GM23338 (cell line): ENCODE results near the gene CDYL2. TPM values are rescaled to one million over a fixed set of nuclear protein-coding genes. Genes with fewer than 3 reads are reported as not detected.
A peak's percentile ranks its signal among the peaks of the same experiment; 100 is the strongest.

Source experiments
- ATAC-seq: fragments of 200-7000 bp; cut with Tn5 transposase; 3 replicates; pipeline ENCODE4 v1.9.1; 2020
- DNase-seq: peaks from one replicate; pipeline ENCODE4 v3.0.0-alpha.2; 2015; ENCODE audit warnings: low spot score
- H2AFZ ChIP-seq: fragments of 200-600 bp; sonication (generic); 2 replicates; pipeline ENCODE4 v1.8.0; 2016; ENCODE audit warnings: antibody characterized with exemption, mild to moderate bottlenecking, moderate library complexity
- H3F3A ChIP-seq: fragments of 200-600 bp; sonication (generic); replicated peaks from 2 replicates; pipeline ENCODE4 v1.8.0; 2017; ENCODE audit warnings: antibody characterized with exemption, mixed run types, low read depth
- H3K27ac ChIP-seq: fragments of 200-600 bp; sonication (generic); 2 replicates; pipeline ENCODE4 v1.6.1; 2016; ENCODE audit warnings: low read depth
- H3K27me3 ChIP-seq: fragments of 200-600 bp; sonication (generic); 2 replicates; pipeline ENCODE4 v1.8.0; 2016; ENCODE audit warnings: mild to moderate bottlenecking, mixed run types, moderate library complexity; ENCODE audit not compliant: insufficient read depth
- H3K36me3 ChIP-seq: fragments of 200-600 bp; sonication (generic); 2 replicates; pipeline ENCODE4 v1.8.0; 2016; ENCODE audit warnings: mild to moderate bottlenecking; ENCODE audit not compliant: insufficient read depth
- H3K4me1 ChIP-seq: fragments of 200-600 bp; sonication (generic); 2 replicates; pipeline ENCODE4 v1.8.0; 2016; ENCODE audit warnings: mild to moderate bottlenecking, moderate library complexity; ENCODE audit not compliant: insufficient read depth
- H3K4me2 ChIP-seq: fragments of 200-600 bp; sonication (generic); 2 replicates; pipeline ENCODE4 v1.7.1; 2017; ENCODE audit warnings: mixed run types
- H3K4me3 ChIP-seq: fragments of 200-600 bp; sonication (generic); 2 replicates; pipeline ENCODE4 v1.6.1; 2016; ENCODE audit warnings: mixed run types
- H3K79me2 ChIP-seq: fragments of 200-600 bp; sonication (generic); replicated peaks from 2 replicates; pipeline ENCODE4 v1.8.0; 2017; ENCODE audit warnings: mild to moderate bottlenecking; ENCODE audit not compliant: insufficient read depth
- H3K9me2 ChIP-seq: fragments of 200-600 bp; sonication (generic); 2 replicates; pipeline ENCODE4 v1.8.0; 2017; ENCODE audit not compliant: insufficient read depth
- H4K20me1 ChIP-seq: fragments of 200-600 bp; sonication (generic); replicated peaks from 2 replicates; pipeline ENCODE4 v1.8.0; 2017; ENCODE audit warnings: mild to moderate bottlenecking; ENCODE audit not compliant: insufficient read depth
- H3K27ac Mint-ChIP-seq: 2 replicates; pipeline ENCODE4 v1.8.0; 2020; ENCODE audit warnings: inconsistent platforms, mild to moderate bottlenecking, moderate library complexity, mixed read lengths
- H3K27me3 Mint-ChIP-seq: 3 replicates; pipeline ENCODE4 v1.8.0; 2022; ENCODE audit warnings: low read depth, mild to moderate bottlenecking, moderate library complexity, mixed read lengths, inconsistent platforms; ENCODE audit not compliant: insufficient read depth, poor library complexity
- H3K36me3 Mint-ChIP-seq: 3 replicates; pipeline ENCODE4 v1.8.0; 2021; ENCODE audit warnings: low read depth, mild to moderate bottlenecking, inconsistent platforms, moderate library complexity, mixed read lengths
- H3K4me1 Mint-ChIP-seq: 3 replicates; pipeline ENCODE4 v1.8.0; 2020; ENCODE audit warnings: mild to moderate bottlenecking, inconsistent platforms, mixed read lengths
- H3K4me3 Mint-ChIP-seq: 3 replicates; pipeline ENCODE4 v1.8.0; 2021; ENCODE audit warnings: moderate library complexity, mild to moderate bottlenecking, inconsistent platforms, mixed read lengths
- H3K9me3 Mint-ChIP-seq: 3 replicates; pipeline ENCODE4 v1.8.0; 2020; ENCODE audit warnings: moderate library complexity, mild to moderate bottlenecking, inconsistent platforms, mixed read lengths
- STAT1 ChIP-seq: IDR thresholded peaks from one replicate; pipeline ENCODE4 v1.6.1; 2016; ENCODE audit warnings: antibody characterized with exemption; ENCODE audit not compliant: unreplicated experiment
- long read RNA-seq: library from polyadenylated mRNA; unstranded; transcript quantifications from one replicate; pipeline ENCODE4 v2.0.0, GENCODE V29; 2020; ENCODE audit not compliant: unreplicated experiment
- polyA plus RNA-seq: library from polyadenylated mRNA; unstranded; fragments of >200 nt; fragmentation: Nextera tagmentation; extraction: Ambion mirVana; gene quantifications from 2 replicates; pipeline ENCODE4 v1.2.1, GENCODE V29; 2016
- total RNA-seq: library from RNA; depleted of rRNA; stranded (reverse); fragments of >200 nt; shearing (Covaris generic); gene quantifications from 2 replicates; pipeline ENCODE4 v1.2.3, GENCODE V29; 2014; rRNA removed
- TF ChIP-seq, protein P1 (sequence below): fragments of 250-450 bp; sonication (Bioruptor Pico); IDR thresholded peaks from 2 replicates; pipeline ENCODE4 v1.5.0; 2020; ENCODE audit warnings: mild to moderate bottlenecking, moderate library complexity

Gene CDYL2, protein sequence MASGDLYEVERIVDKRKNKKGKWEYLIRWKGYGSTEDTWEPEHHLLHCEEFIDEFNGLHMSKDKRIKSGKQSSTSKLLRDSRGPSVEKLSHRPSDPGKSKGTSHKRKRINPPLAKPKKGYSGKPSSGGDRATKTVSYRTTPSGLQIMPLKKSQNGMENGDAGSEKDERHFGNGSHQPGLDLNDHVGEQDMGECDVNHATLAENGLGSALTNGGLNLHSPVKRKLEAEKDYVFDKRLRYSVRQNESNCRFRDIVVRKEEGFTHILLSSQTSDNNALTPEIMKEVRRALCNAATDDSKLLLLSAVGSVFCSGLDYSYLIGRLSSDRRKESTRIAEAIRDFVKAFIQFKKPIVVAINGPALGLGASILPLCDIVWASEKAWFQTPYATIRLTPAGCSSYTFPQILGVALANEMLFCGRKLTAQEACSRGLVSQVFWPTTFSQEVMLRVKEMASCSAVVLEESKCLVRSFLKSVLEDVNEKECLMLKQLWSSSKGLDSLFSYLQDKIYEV
- 4.3 and 4.5 TPM in 2 replicates for total RNA-seq
- polyA plus RNA-seq = 0.82 and 0.90 TPM in 2 replicates
- long read RNA-seq = 0 reads

GRCh38 chr16:80804526-80805383 lies at the start of gene CDYL2:
Gene CDYL2 (minus strand): TSS chr16:80804598. CDS start chr16:80804173, 425 bp downstream.
- no peak for TF ChIP-seq STAT1
- TF ChIP-seq, protein P1, sequence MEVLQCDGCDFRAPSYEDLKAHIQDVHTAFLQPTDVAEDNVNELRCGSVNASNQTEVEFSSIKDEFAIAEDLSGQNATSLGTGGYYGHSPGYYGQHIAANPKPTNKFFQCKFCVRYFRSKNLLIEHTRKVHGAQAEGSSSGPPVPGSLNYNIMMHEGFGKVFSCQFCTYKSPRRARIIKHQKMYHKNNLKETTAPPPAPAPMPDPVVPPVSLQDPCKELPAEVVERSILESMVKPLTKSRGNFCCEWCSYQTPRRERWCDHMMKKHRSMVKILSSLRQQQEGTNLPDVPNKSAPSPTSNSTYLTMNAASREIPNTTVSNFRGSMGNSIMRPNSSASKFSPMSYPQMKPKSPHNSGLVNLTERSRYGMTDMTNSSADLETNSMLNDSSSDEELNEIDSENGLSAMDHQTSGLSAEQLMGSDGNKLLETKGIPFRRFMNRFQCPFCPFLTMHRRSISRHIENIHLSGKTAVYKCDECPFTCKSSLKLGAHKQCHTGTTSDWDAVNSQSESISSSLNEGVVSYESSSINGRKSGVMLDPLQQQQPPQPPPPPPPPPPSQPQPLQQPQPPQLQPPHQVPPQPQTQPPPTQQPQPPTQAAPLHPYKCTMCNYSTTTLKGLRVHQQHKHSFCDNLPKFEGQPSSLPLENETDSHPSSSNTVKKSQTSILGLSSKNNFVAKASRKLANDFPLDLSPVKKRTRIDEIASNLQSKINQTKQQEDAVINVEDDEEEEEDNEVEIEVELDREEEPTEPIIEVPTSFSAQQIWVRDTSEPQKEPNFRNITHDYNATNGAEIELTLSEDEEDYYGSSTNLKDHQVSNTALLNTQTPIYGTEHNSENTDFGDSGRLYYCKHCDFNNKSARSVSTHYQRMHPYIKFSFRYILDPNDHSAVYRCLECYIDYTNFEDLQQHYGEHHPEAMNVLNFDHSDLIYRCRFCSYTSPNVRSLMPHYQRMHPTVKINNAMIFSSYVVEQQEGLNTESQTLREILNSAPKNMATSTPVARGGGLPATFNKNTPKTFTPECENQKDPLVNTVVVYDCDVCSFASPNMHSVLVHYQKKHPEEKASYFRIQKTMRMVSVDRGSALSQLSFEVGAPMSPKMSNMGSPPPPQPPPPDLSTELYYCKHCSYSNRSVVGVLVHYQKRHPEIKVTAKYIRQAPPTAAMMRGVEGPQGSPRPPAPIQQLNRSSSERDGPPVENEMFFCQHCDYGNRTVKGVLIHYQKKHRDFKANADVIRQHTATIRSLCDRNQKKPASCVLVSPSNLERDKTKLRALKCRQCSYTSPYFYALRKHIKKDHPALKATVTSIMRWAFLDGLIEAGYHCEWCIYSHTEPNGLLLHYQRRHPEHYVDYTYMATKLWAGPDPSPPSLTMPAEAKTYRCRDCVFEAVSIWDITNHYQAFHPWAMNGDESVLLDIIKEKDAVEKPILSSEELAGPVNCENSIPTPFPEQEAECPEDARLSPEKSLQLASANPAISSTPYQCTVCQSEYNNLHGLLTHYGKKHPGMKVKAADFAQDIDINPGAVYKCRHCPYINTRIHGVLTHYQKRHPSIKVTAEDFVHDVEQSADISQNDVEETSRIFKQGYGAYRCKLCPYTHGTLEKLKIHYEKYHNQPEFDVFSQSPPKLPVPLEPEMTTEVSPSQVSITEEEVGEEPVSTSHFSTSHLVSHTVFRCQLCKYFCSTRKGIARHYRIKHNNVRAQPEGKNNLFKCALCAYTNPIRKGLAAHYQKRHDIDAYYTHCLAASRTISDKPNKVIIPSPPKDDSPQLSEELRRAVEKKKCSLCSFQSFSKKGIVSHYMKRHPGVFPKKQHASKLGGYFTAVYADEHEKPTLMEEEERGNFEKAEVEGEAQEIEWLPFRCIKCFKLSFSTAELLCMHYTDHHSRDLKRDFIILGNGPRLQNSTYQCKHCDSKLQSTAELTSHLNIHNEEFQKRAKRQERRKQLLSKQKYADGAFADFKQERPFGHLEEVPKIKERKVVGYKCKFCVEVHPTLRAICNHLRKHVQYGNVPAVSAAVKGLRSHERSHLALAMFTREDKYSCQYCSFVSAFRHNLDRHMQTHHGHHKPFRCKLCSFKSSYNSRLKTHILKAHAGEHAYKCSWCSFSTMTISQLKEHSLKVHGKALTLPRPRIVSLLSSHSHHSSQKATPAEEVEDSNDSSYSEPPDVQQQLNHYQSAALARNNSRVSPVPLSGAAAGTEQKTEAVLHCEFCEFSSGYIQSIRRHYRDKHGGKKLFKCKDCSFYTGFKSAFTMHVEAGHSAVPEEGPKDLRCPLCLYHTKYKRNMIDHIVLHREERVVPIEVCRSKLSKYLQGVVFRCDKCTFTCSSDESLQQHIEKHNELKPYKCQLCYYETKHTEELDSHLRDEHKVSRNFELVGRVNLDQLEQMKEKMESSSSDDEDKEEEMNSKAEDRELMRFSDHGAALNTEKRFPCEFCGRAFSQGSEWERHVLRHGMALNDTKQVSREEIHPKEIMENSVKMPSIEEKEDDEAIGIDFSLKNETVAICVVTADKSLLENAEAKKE = no peak
- no peak within 1 kb of the TSS for H3K27ac ChIP-seq
- DNase-seq (peak; percentile 31), ATAC-seq (peak; percentile 60)
- H3K27me3 ChIP-seq = peaks cover 27% of the 10 kb centered on the region
- H3K4me1 ChIP-seq = no peaks in the 10 kb centered on the region; the same call in 1 of the 2 replicates
- H3F3A ChIP-seq = no peaks in the 10 kb centered on the region
- no peaks in the 10 kb centered on the region for H3K79me2 ChIP-seq
- peak within 1 kb of the TSS; percentile 68 for H3K4me3 ChIP-seq
- no peaks in the 10 kb centered on the region for H4K20me1 ChIP-seq
- H3K9me2 ChIP-seq = peaks cover 15% of the 10 kb centered on the region
- Mint-ChIP-seq H3K9me3 (no peaks in the 10 kb centered on the region), H3K36me3 (no peaks in the 10 kb centered on the region), H3K4me1 (no peaks in the 10 kb centered on the region), H3K27me3 (peaks cover 22% of the 10 kb centered on the region), H3K27ac (no peak within 1 kb of the TSS), H3K4me3 (peak within 1 kb of the TSS; percentile 90)
- no peaks in the 10 kb centered on the region for H3K36me3 ChIP-seq
- peak within 1 kb of the TSS; percentile 98 for H2AFZ ChIP-seq
- peak within 1 kb of the TSS; percentile 80 for H3K4me2 ChIP-seq
